ENCODE data around the gene SYMPK.

The SYMPK gene

DNA sequence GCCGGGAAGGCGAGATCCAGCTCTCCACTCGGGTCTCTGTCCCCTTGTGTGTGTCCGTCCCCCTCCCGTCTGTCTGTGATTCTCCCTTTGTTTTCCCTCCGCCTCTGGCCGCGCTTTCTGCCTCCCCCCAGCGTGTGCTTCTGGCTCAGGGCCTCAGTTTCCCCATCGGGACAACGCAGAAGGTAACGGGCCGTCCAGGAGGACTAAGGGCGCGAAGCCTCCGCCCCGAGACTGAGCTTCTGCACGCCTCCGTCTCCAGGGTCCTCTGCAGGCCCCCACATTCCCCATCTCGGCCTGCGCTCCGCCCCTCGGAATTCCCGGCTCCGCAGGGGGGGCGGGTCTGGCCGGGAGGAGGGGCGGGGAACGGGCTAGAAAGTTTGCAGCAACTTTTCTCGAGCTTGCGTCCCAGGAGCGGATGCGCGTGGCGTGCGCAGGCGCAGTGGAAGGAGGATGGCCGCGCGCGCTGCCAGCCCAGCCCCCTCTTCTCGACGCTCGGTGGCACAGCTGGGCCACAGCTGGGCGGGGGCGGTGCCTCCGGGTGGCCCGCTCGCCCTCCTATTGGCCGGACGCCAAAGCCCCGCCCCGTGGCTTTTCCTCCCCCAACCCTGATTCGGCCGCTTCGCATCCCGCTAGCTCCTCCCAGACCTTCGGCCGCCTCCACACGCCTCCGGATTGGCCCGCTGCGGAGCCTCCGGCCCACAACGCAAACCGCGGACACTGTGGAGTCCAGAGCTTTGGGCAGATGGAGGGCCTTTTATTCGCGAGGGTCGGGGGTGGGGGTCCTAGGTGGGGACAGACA lies 93.8 kb downstream of the SYMPK start, which contains the start of gene SIX5:
TSS of gene SIX5 (minus strand) at position 269 of the 799 bp plus-strand sequence. CDS start 408 bp downstream, outside the sequence.
- peak within 1 kb of the TSS; percentile 97 for H2AFZ ChIP-seq (ENCODE audit: low read depth, low read length, severe bottlenecking)
- H4K20me1 ChIP-seq (ENCODE audit: low read depth, low read length), result no peaks in the 10 kb centered on the region
- no peaks in the 10 kb centered on the region for H3K36me3 ChIP-seq (ENCODE audit: low read length)
- peaks cover 4% of the 10 kb centered on the region; the same call in 1 of the 2 replicates for H3F3A ChIP-seq (ENCODE audit: insufficient read depth)
- H3K27me3 ChIP-seq (ENCODE audit: low read length), result no peaks in the 10 kb centered on the region
- H3K9me3 ChIP-seq (ENCODE audit: insufficient read depth, low read length), result no peaks in the 10 kb centered on the region
- H3K4me3 ChIP-seq (ENCODE audit: insufficient read depth, low read length, poor library complexity, severe bottlenecking), result peak within 1 kb of the TSS; percentile 86
- peak within 1 kb of the TSS; percentile 98 for H3K4me2 ChIP-seq (ENCODE audit: low read depth, low read length, poor library complexity, severe bottlenecking)
- H3K79me2 ChIP-seq (ENCODE audit: insufficient read depth, low read length), result no peaks in the 10 kb centered on the region
- peak within 1 kb of the TSS; percentile 74 for H3K9ac ChIP-seq (ENCODE audit: low read length)
- H3K9me2 ChIP-seq (replicated peaks; ENCODE audit: insufficient read depth, low read length), result no peaks in the 10 kb centered on the region
- TF ChIP-seq EZH2phosphoT487 (conservative IDR thresholded peaks at IDR 0.05; ENCODE audit: low read length), result no peak
- TF ChIP-seq, protein P1, sequence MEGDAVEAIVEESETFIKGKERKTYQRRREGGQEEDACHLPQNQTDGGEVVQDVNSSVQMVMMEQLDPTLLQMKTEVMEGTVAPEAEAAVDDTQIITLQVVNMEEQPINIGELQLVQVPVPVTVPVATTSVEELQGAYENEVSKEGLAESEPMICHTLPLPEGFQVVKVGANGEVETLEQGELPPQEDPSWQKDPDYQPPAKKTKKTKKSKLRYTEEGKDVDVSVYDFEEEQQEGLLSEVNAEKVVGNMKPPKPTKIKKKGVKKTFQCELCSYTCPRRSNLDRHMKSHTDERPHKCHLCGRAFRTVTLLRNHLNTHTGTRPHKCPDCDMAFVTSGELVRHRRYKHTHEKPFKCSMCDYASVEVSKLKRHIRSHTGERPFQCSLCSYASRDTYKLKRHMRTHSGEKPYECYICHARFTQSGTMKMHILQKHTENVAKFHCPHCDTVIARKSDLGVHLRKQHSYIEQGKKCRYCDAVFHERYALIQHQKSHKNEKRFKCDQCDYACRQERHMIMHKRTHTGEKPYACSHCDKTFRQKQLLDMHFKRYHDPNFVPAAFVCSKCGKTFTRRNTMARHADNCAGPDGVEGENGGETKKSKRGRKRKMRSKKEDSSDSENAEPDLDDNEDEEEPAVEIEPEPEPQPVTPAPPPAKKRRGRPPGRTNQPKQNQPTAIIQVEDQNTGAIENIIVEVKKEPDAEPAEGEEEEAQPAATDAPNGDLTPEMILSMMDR (IDR thresholded peaks at IDR 0.05; ENCODE audit: insufficient read depth, low read length, poor library complexity, severe bottlenecking), result no peak
- H3K27ac ChIP-seq (ENCODE audit: low read depth, low read length), result peak within 1 kb of the TSS; percentile 44

DNA sequence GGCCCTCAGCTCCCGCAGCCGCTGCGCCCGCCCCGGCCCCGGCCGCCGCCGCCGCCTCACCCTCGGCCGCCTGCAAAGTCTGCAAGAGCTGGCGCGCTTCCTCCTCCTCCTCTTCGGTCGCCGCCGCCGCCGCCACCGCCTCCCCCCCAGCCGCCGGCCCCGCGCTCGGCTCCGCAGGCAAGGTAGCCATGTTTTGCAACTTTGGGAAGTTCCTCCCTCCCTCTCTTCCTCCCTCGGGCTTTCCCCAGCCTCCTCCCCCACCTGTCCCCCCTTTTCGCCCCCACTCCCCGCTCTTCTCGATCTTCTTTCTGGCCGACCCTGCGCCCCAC lies 94.3 kb downstream of the SYMPK start:
- no peaks in the 10 kb centered on the region for H3K9me2 ChIP-seq (replicated peaks; ENCODE audit: insufficient read depth, low read length)
- no peaks in the 10 kb centered on the region for H3K9me3 ChIP-seq (ENCODE audit: insufficient read depth, low read length)
- no peaks in the 10 kb centered on the region for H3K36me3 ChIP-seq (ENCODE audit: low read length)
- H2AFZ ChIP-seq (ENCODE audit: low read depth, low read length, severe bottlenecking), result peak overlapping the region; percentile 97
- H3K9ac ChIP-seq (ENCODE audit: low read length), result peak overlapping the region; percentile 74
- peak overlapping the region; percentile 98 for H3K4me2 ChIP-seq (ENCODE audit: low read depth, low read length, poor library complexity, severe bottlenecking)
- H3K27ac ChIP-seq (ENCODE audit: low read depth, low read length), result 0 out of 2 replicates have a peak overlapping the region, but pooled peaks have one; percentile 7
- TF ChIP-seq, protein P1 (IDR thresholded peaks at IDR 0.05; ENCODE audit: insufficient read depth, low read length, poor library complexity, severe bottlenecking), result no peak
- TF ChIP-seq EZH2phosphoT487 (conservative IDR thresholded peaks at IDR 0.05; ENCODE audit: low read length), result no peak
- H3K4me3 ChIP-seq (ENCODE audit: insufficient read depth, low read length, poor library complexity, severe bottlenecking), result peak overlapping the region; percentile 86
- H3K79me2 ChIP-seq (ENCODE audit: insufficient read depth, low read length), result no peaks in the 10 kb centered on the region
- H3F3A ChIP-seq (ENCODE audit: insufficient read depth), result peaks cover 4% of the 10 kb centered on the region; the same call in 1 of the 2 replicates
- no peaks in the 10 kb centered on the region for H4K20me1 ChIP-seq (ENCODE audit: low read depth, low read length)
- H3K27me3 ChIP-seq (ENCODE audit: low read length), result no peaks in the 10 kb centered on the region

DNA sequence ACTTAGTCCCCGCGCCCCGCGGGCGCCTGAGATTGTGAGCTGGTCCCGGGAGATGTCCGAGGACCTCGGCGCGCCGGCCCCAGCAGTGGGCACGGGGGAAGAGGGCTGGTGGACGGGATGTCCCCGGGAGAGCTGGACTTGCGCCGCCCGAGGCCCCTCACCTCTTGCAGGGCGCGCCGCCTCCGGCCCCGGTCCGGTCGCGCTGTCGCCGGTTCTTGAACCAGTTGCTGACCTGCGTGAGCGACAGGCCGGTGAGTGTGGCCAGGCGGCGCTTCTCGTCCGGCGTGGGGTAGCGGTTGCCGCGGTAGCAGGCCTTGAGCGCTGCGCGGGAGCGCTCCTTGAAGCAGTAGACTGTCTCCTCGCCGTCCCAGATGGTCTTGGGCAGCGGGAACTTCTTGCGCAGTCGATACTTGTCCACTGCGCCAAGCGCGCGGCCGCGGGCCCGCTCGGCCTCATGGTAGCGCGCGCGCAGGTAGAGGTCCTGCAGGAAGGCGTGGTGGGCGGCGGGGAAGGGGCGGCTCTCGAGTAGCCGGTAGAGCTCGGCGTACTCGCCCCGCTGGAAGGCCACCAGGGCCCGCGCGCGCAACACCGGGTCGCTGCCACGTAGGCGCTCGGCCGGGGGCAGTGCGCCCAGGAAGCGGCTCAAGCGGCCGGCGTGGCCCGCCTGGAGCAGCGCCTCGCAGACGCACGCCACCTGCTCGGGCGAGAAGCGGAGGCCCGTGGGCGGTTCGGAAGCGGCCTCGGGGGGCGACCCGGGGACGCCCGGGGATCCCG lies 94.9 kb downstream of the SYMPK start:
- no peak for TF ChIP-seq EZH2phosphoT487 (conservative IDR thresholded peaks at IDR 0.05; ENCODE audit: low read length)
- TF ChIP-seq, protein P1 (IDR thresholded peaks at IDR 0.05; ENCODE audit: insufficient read depth, low read length, poor library complexity, severe bottlenecking), result no peak
- Histone ChIP-seq H3K79me2 (ENCODE audit: insufficient read depth, low read length) (no peaks in the 10 kb centered on the region), H3K9me3 (ENCODE audit: insufficient read depth, low read length) (no peaks in the 10 kb centered on the region), H4K20me1 (ENCODE audit: low read depth, low read length) (no peaks in the 10 kb centered on the region), H3F3A (ENCODE audit: insufficient read depth) (no peaks in the 10 kb centered on the region), H3K27me3 (ENCODE audit: low read length) (no peaks in the 10 kb centered on the region), H3K27ac (ENCODE audit: low read depth, low read length) (no peak overlapping the region), H2AFZ (ENCODE audit: low read depth, low read length, severe bottlenecking) (peak overlapping the region; percentile 97), H3K4me2 (ENCODE audit: low read depth, low read length, poor library complexity, severe bottlenecking) (peak overlapping the region; percentile 98), H3K9ac (ENCODE audit: low read length) (peak overlapping the region; percentile 74), H3K4me3 (ENCODE audit: insufficient read depth, low read length, poor library complexity, severe bottlenecking) (peak overlapping the region; percentile 86), H3K9me2 (replicated peaks; ENCODE audit: insufficient read depth, low read length) (no peaks in the 10 kb centered on the region), H3K36me3 (ENCODE audit: low read length) (no peaks in the 10 kb centered on the region)
